A673 (cell line): Measurements from ENCODE around the gene SECTM1. TPM values are rescaled to one million over a fixed set of nuclear protein-coding genes. Genes with fewer than 3 reads are reported as not detected.

ENCODE experiments used
- BruUV-seq: library from RNA; stranded (reverse); fragments of 400-500 nt; replicated peaks from 2 replicates; lab custom pipeline; 2021; lab: Mats Ljungman, UMichigan
- CTCF ChIA-PET: fragments of 300-600 bp; sonication (Branson Sonifier 250); formaldehyde crosslinking; loops from one replicate; lab custom pipeline; 2022; ENCODE audit warnings: antibody characterized with exemption; lab: Charles Lee
- POLR2A ChIA-PET: fragments of 300-600 bp; sonication (Branson Sonifier 250); formaldehyde crosslinking; loops from one replicate; lab custom pipeline; 2022; ENCODE audit warnings: antibody characterized with exemption; ENCODE audit not compliant: low non-redundant PET; lab: Charles Lee
- DNase-seq: peaks from one replicate; pipeline ENCODE4 v3.0.0-alpha.2; 2015; ENCODE audit warnings: low spot score
- H3K27ac ChIP-seq: fragments of 200-600 bp; sonication (generic); 2 replicates; pipeline ENCODE4 v1.5.1; 2016; ENCODE audit warnings: mixed run types, low read depth, mild to moderate bottlenecking, mixed read lengths, antibody characterized with exemption, low read length; ENCODE audit not compliant: poor library complexity, severe bottlenecking
- H3K27me3 ChIP-seq: fragments of 200-600 bp; sonication (generic); replicated peaks from 2 replicates; pipeline ENCODE4 v1.6.1; 2017; ENCODE audit warnings: mixed run types, low read depth, mild to moderate bottlenecking, mixed read lengths, antibody characterized with exemption, low read length; ENCODE audit not compliant: insufficient read depth, poor library complexity
- H3K36me3 ChIP-seq: fragments of 200-600 bp; sonication (generic); 2 replicates; pipeline ENCODE4 v1.6.1; 2016; ENCODE audit warnings: mixed run types, mild to moderate bottlenecking, mixed read lengths, antibody characterized with exemption, low read length; ENCODE audit not compliant: insufficient read depth, poor library complexity, severe bottlenecking
- H3K4me1 ChIP-seq: fragments of 200-600 bp; sonication (generic); 2 replicates; pipeline ENCODE4 v1.6.1; 2017; ENCODE audit warnings: mixed run types, mild to moderate bottlenecking, mixed read lengths, antibody characterized with exemption, low read length; ENCODE audit not compliant: insufficient read depth, poor library complexity, severe bottlenecking
- H3K4me3 ChIP-seq: fragments of 200-600 bp; sonication (generic); 2 replicates; pipeline ENCODE4 v1.5.1; 2016; ENCODE audit warnings: low read depth, mixed run types, mild to moderate bottlenecking, mixed read lengths, low read length; ENCODE audit not compliant: poor library complexity, severe bottlenecking
- H3K9me3 ChIP-seq: fragments of 200-600 bp; sonication (generic); 2 replicates; pipeline ENCODE4 v1.6.1; 2016; ENCODE audit warnings: mixed run types, low read depth, mild to moderate bottlenecking, mixed read lengths, antibody characterized with exemption, low read length; ENCODE audit not compliant: poor library complexity, severe bottlenecking
- CTCF ChIP-seq: fragments of 300-800, 200-600 bp; sonication (generic); conservative IDR thresholded peaks from 2 replicates; pipeline ENCODE4 v1.5.1; 2017; ENCODE audit warnings: low read depth, mild to moderate bottlenecking, antibody characterized with exemption, low read length, moderate library complexity, mixed read lengths
- EZH2 ChIP-seq: fragments of 200-600 bp; sonication (generic); IDR thresholded peaks from 2 replicates; pipeline ENCODE4 v1.6.1; 2017; ENCODE audit warnings: borderline replicate concordance, low read depth, mild to moderate bottlenecking, mixed read lengths, antibody characterized with exemption, low read length; ENCODE audit not compliant: poor library complexity, severe bottlenecking
- intact Hi-C: fragments of 100-400 bp; cut with micrococcal nuclease; formaldehyde crosslinking; loops from one replicate; pipeline ENCODE4 v1.10.0; 2022; ENCODE audit not compliant: unreplicated experiment
- total RNA-seq: library from RNA; stranded (reverse); gene quantifications from 2 replicates; pipeline ENCODE4 v1.2.3, GENCODE V29; 2021

The SECTM1 gene
- total RNA-seq, 1 experiment from 2014 or later = 1.4 TPM

- no peaks in the 10 kb centered on the region for H3K27me3 ChIP-seq
- H3K9me3 ChIP-seq = no peaks in the 10 kb centered on the region
- no peak for DNase-seq
- ChIA-PET POLR2A (no interaction called here), CTCF (no interaction called here)
- BruUV-seq = no TSS peak
- no peaks in the 10 kb centered on the region for H3K36me3 ChIP-seq
- no peak overlapping the region for H3K4me3 ChIP-seq
- peaks cover 2% of the 10 kb centered on the region for H3K4me1 ChIP-seq
- intact Hi-C loops = loop anchor here (5.0 kb wide), 1 partner anchor 109 kb away; no protein-coding TSS in a partner anchor
- TF ChIP-seq EZH2 = no peak
- no peak for TF ChIP-seq CTCF
- no peak overlapping the region for H3K27ac ChIP-seq
These were observed 30.3 kb downstream of the SECTM1 start for GRCh38 chr17:82302991-82303943.

- Histone ChIP-seq H3K4me3 (no peak overlapping the region), H3K9me3 (no peaks in the 10 kb centered on the region), H3K4me1 (peaks cover 9% of the 10 kb centered on the region), H3K27me3 (no peaks in the 10 kb centered on the region), H3K27ac (no peak overlapping the region), H3K36me3 (no peaks in the 10 kb centered on the region)
- TF ChIP-seq EZH2 (no peak), CTCF (no peak)
- intact Hi-C loops = loop anchor here (5.0 kb wide), 1 partner anchor 110 kb away; no protein-coding TSS in a partner anchor
- ChIA-PET POLR2A (no interaction called here), CTCF (no interaction called here)
- DNase-seq = no peak
- BruUV-seq = no TSS peak
These were observed 31.0 kb downstream of the SECTM1 start for GRCh38 chr17:82302568-82302963.

- Histone ChIP-seq H3K27me3 (no peaks in the 10 kb centered on the region), H3K36me3 (no peaks in the 10 kb centered on the region), H3K4me1 (peaks cover 14% of the 10 kb centered on the region), H3K9me3 (no peaks in the 10 kb centered on the region), H3K27ac (no peak overlapping the region), H3K4me3 (no peak overlapping the region)
- intact Hi-C loops = loop anchor here (5.0 kb wide), 1 partner anchor 110 kb away; no protein-coding TSS in a partner anchor
- BruUV-seq = no TSS peak
- POLR2A ChIA-PET = no interaction called here
- TF ChIP-seq EZH2 (no peak), CTCF (no peak)
- DNase-seq = no peak
- CTCF ChIA-PET = no interaction called here
These were observed 31.5 kb downstream of the SECTM1 start for GRCh38 chr17:82301916-82302567.
